ENCODE data around the gene TBX10.

GRCh38 chr11:67593565-67593905, 46.0 kb downstream of the TBX10 start:
- TF ChIP-seq CTCF (conservative IDR thresholded peaks at IDR 0.05 in 1 of 2, IDR thresholded peaks at IDR 0.05 in 1 of 2; ENCODE audit: extremely low read depth in 1 of 2, insufficient read depth in 1 of 2, low read depth in 1 of 2, low read length in 2 of 2): no peak
- TF ChIP-seq EZH2 (IDR thresholded peaks at IDR 0.05; ENCODE audit: borderline replicate concordance, low read length): no peak
